Measurements from ENCODE around the gene EPHA6.

The EPHA6 gene

GRCh38 chr3:97689962-97690361 lies 875.6 kb downstream of the EPHA6 start:
- ChIA-PET POLR2A (no interaction called here), CTCF (no interaction called here)
- no peak for DNase-seq (ENCODE audit: extremely low spot score)
- no peak for TF ChIP-seq SP1 (IDR thresholded peaks at IDR 0.05)
- TF ChIP-seq ELF4 (IDR thresholded peaks at IDR 0.05), result no peak
- no peak for TF ChIP-seq ARNT (IDR thresholded peaks at IDR 0.05)
- no peak for TF ChIP-seq NFRKB (IDR thresholded peaks at IDR 0.05)
- TF ChIP-seq ZNF384 (IDR thresholded peaks at IDR 0.05), result no peak
- no peak for TF ChIP-seq CTBP1 (IDR thresholded peaks at IDR 0.05; ENCODE audit: borderline replicate concordance)
- no peak for TF ChIP-seq L3MBTL2 (conservative IDR thresholded peaks at IDR 0.05)
- TF ChIP-seq, protein P1, sequence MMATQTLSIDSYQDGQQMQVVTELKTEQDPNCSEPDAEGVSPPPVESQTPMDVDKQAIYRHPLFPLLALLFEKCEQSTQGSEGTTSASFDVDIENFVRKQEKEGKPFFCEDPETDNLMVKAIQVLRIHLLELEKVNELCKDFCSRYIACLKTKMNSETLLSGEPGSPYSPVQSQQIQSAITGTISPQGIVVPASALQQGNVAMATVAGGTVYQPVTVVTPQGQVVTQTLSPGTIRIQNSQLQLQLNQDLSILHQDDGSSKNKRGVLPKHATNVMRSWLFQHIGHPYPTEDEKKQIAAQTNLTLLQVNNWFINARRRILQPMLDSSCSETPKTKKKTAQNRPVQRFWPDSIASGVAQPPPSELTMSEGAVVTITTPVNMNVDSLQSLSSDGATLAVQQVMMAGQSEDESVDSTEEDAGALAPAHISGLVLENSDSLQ (IDR thresholded peaks at IDR 0.05), result no peak
- no peak for TF ChIP-seq FOXK2 (IDR thresholded peaks at IDR 0.05)
- TF ChIP-seq SUZ12 (IDR thresholded peaks at IDR 0.05), result no peak

- CTCF ChIA-PET, result no interaction called here
- no peak for DNase-seq (ENCODE audit: extremely low spot score)
- TF ChIP-seq, protein P1 (IDR thresholded peaks at IDR 0.05), result no peak
- POLR2A ChIA-PET, result no interaction called here
Observed at GRCh38 chr3:97691354-97691753, 877.0 kb downstream of the EPHA6 start.

DNA sequence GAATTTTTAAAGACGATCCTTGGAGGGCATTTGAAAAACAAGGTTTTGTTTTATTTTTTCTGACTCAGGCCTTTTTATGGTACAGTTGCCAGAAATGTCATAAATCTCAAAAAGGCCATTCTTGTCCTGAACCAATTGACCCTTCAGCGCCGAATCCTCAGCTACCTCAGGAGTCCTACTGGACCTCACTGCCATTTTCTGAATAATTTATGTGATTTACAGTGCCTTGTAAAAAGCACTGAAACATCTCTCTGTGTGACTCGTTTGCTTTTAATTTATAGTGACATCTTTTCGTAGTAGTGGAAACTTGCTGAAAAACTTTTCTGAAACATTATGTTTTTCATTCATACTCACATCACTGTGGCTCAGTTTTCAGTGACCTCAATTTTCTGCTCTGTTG lies 878.0 kb downstream of the EPHA6 start:
- ChIA-PET CTCF (no interaction called here), POLR2A (no interaction called here)
- no peak for DNase-seq (ENCODE audit: extremely low spot score)
- TF ChIP-seq CTBP1 (IDR thresholded peaks at IDR 0.05; ENCODE audit: borderline replicate concordance), result peak; percentile 91
- TF ChIP-seq LEF1 (IDR thresholded peaks at IDR 0.05; ENCODE audit: borderline replicate concordance), result no peak
- TF ChIP-seq, protein P1 (IDR thresholded peaks at IDR 0.05), result peak; percentile 97

DNA sequence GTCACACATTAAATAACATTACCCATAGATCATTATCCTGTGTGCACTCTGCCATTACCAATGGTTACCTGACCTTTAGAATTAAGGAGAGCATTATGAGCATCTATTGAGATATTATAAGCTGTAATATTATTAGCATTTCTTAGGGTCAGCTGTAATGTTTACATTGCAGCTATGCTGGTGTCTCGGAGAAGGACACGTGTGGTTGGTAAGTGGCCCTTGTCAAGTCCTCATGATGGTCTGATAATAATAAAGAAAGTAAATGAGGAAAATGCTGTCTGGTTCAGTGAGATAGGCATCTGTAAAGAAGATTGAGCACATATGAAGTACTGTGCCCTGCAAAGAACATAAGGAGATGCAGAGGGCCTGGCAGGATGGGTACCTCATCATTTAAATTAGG lies 878.4 kb downstream of the EPHA6 start:
- DNase-seq (ENCODE audit: extremely low spot score), result no peak
- POLR2A ChIA-PET, result no interaction called here
- CTCF ChIA-PET, result no interaction called here
- TF ChIP-seq BHLHE40 (IDR thresholded peaks at IDR 0.05; ENCODE audit: borderline replicate concordance) (no peak), ELF4 (IDR thresholded peaks at IDR 0.05) (no peak), FOXA1 (IDR thresholded peaks at IDR 0.05) (no peak), HDGF (IDR thresholded peaks at IDR 0.05; ENCODE audit: borderline replicate concordance) (no peak), ZNF384 (IDR thresholded peaks at IDR 0.05) (no peak), L3MBTL2 (conservative IDR thresholded peaks at IDR 0.05) (no peak), FOXK2 (IDR thresholded peaks at IDR 0.05) (no peak), FOXM1 (IDR thresholded peaks at IDR 0.05; ENCODE audit: borderline replicate concordance) (no peak)

GRCh38 chr3:97694876-97695275 lies 880.5 kb downstream of the EPHA6 start:
- no peak for TF ChIP-seq BHLHE40 (IDR thresholded peaks at IDR 0.05; ENCODE audit: borderline replicate concordance)
- TF ChIP-seq, protein P1 (IDR thresholded peaks at IDR 0.05), result peak; percentile 71
- no peak for DNase-seq (ENCODE audit: extremely low spot score)
- POLR2A ChIA-PET, result no interaction called here
- CTCF ChIA-PET, result interaction anchor here (1.8 kb wide), 1 partner anchor 25 kb away, joined by 5 read pairs; no protein-coding TSS in a partner anchor

- CTCF ChIA-PET, result interaction anchor here (1.2 kb wide), 1 partner anchor 20 kb away, joined by 4 read pairs; no protein-coding TSS in a partner anchor
- no peak for TF ChIP-seq L3MBTL2 (conservative IDR thresholded peaks at IDR 0.05)
- TF ChIP-seq, protein P1 (IDR thresholded peaks at IDR 0.05), result peak; percentile 84
- DNase-seq (ENCODE audit: extremely low spot score), result no peak
- POLR2A ChIA-PET, result no interaction called here
Observed at GRCh38 chr3:97698691-97699090, 884.3 kb downstream of the EPHA6 start.

- ChIA-PET CTCF (interaction anchor here (1.2 kb wide), 1 partner anchor 19 kb away, joined by 4 read pairs; no protein-coding TSS in a partner anchor), POLR2A (no interaction called here)
- TF ChIP-seq ARNT (IDR thresholded peaks at IDR 0.05) (no peak), CTBP1 (IDR thresholded peaks at IDR 0.05; ENCODE audit: borderline replicate concordance) (no peak), TARDBP (IDR thresholded peaks at IDR 0.05) (no peak), L3MBTL2 (conservative IDR thresholded peaks at IDR 0.05) (no peak), NFRKB (IDR thresholded peaks at IDR 0.05) (no peak), FOXK2 (IDR thresholded peaks at IDR 0.05) (no peak), BHLHE40 (IDR thresholded peaks at IDR 0.05; ENCODE audit: borderline replicate concordance) (no peak), SP1 (IDR thresholded peaks at IDR 0.05) (no peak), ZNF384 (IDR thresholded peaks at IDR 0.05) (no peak), FOXA1 (IDR thresholded peaks at IDR 0.05) (no peak), ELF4 (IDR thresholded peaks at IDR 0.05) (no peak), HDGF (IDR thresholded peaks at IDR 0.05; ENCODE audit: borderline replicate concordance) (no peak)
- TF ChIP-seq, protein P1 (IDR thresholded peaks at IDR 0.05), result no peak
- DNase-seq (ENCODE audit: extremely low spot score), result no peak
Observed at GRCh38 chr3:97699889-97700288, 885.5 kb downstream of the EPHA6 start.

Data from HEK293T (cell line).